ENCODE results near the gene SLC6A13.
"Not testable (repeated sequence)": the region's sequence is repeated elsewhere in the genome, so short reads cannot be mapped to it uniquely, and the experiment has no call there.

SLC6A13 gene

DNA sequence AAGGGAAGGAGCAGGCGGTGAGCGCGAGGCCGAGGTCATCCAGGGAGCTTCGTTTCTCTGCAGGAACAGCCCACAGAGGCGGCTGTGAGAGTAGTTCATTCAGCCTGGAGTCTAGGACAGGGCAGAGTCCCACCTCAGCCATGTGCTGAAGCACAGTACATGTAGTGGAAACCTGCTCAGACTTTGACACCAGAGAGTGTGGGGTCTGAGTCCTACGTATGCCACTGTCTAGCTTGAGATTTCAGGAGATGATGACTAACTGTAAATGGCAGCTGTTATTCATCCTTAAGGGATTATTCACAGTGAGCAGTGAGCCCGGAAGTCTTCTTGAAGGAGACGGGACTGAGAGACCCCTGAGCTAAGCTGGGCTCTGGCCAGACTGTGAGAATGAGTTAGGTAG lies 938 bp upstream of the SLC6A13 start:
- no peak for DNase-seq

DNA sequence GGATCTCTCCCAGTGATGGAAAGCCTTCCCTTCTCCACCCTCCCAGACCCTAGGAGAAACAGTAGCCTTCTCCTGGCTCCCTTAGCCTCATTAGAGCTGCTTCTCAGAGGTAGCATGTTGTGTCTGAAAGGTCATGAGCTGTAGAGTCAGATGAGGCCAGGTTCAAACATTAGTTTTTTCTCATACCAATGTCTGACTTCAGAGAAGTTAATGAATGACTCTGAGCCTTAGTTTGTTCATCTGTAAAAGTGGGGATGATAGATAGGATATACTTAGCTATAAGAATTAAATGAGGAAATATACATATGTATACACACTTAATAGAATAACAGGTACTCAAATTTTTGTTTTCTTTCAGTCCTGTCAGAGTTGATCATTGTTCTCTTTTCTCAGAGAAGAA lies 523 bp downstream of the SLC6A13 start:
- DNase-seq, result no peak

DNA sequence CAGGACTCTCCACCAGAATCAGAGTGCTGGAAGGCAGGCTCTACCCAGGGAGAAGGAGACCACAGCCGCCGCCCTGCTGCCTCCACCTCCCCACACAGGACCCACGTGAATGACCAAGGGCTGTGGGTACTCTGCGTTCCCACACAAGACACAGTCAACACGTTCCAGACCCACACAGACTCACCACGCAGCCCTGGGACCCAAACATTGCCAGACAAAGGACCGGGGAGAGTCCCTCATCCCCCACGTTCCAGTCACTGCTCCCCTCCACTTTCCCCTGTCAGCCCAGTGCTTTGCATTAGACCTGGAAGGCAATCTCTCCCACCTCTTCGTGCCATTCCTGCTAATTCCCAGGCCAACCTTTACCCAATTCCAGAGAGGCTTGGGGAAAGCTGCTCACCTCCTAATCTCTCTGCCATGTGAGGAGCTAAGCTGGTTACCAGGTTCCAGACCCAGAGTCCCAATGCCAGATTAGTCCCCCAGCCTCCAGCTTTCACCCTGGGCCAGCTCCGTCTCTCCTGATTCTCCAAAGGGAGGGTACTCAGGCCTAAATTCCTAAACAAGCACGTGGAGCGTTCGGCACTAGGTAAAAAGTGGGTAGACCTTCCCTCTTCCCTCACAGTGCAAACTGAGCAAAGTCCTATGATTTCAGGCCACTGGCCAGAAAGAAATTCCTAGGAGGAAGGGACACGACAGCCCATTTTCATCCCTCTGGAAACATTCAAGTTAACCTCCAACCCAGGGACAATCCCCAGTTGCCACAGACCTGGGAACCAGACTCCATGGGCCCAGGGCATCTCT lies 4.9 kb downstream of the SLC6A13 start:
- no peak for DNase-seq

DNA sequence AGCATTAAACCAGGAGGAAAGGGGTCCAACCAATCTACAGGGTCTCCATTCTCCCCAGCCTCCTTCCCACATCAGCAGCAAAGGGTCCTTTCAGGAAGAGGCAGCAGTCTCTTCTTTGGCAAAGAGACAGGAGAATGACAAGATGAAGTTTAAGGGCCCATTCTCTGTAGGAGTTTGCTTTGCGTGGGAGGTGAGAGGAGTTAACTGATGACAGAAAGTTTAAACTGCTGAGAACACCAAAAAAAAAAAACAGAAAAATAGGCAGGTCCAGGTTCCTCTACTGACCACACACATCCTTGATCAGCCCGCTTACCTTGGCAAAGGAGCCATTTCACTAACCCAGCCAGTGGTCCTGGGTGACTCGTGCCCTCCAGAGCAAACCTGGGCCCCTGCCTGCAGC lies 5.7 kb downstream of the SLC6A13 start:
- DNase-seq, result no peak

DNA sequence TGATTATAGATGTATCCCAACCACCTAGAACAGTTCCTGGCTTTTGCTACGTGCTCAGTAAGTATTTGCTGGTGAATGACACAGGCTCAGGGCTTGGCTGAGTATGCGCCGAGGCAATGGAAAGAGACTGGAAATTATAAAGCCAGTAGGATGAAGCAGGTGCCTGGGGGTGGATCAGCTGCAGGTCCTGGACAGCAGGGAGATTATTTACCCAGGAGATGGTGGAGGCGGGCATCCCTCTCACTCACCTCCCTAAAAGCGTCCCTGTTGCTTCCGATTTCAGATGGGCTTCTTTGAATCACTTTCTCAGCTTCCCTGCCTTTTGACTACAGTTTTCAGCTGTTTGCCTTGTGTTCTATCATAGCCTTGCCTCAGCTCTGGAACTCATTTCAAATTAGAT lies 6.4 kb downstream of the SLC6A13 start:
- no peak for DNase-seq

DNA sequence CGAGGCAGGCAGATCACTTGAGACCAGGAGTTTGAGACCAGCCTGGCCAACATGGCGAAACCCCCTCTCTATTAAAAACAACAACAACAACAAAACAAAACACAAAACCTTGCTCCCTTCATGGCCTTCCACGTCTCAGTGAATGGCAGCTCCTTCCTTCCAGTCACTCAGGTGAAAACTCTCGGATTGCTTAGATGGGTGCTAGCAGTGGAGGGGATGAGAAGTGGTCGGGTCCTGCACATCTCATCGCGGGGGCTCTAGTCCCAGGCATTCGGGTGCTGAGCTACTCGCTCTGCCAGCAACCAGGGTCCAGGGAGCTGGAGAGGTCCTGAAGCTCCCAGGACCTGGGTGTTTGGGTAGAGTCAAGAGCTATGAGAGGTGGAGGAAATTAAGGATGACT lies 7.7 kb downstream of the SLC6A13 start:
- no peak for DNase-seq

DNA sequence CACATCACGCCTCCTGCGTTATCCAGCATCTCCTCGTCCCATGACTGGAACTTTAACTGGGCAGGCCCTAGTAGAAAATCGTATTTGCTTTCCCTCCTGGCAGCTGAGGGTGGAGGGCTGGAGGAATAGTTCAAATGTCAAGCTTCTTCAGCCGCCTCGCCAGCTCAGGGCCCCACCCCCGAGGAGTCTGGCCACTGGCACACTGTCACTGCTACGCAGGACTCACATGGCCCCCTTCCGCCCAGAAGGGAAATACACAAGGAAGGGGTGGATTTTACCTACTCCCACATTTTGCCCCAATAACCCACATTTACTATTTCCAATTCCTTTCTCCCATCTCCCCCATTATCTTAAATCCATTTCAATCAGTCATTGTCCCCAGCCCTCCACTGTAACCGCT lies 8.6 kb downstream of the SLC6A13 start:
- no peak for DNase-seq

DNA sequence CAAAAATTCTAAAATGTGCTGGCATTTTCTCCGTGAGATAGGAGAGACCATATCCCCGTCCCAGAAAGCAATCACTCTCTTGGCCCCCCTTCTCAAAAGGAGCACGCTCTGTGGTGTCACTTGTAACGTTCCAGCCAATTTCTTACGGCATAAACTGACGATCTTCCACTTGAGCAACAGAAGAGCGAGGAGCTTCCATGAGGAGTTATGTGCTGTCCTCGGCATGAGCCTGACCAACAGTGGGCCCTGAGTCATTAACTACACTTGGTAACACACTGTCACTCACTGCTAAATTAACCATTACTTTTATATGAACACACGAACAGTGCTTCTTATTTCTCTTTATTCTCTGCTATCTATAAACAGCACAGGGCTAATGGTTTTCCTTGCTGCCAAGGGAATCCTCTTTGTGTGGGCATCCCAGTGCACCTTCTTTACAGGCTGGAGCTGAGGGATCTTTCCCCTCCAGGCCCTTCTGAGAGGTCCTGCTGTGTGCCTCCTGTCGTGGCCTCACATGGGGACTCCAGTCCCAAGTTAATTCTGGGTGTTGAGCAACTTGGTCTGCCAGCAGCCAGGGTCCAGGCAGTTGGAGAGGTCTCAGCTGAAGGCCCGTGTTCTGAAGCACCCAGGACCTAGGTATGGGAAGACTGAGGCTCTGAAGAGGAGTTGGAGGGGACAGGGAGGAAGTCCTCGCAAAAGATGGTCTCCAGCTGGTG lies 9.4 kb downstream of the SLC6A13 start:
- peak; percentile 36 for DNase-seq

DNA sequence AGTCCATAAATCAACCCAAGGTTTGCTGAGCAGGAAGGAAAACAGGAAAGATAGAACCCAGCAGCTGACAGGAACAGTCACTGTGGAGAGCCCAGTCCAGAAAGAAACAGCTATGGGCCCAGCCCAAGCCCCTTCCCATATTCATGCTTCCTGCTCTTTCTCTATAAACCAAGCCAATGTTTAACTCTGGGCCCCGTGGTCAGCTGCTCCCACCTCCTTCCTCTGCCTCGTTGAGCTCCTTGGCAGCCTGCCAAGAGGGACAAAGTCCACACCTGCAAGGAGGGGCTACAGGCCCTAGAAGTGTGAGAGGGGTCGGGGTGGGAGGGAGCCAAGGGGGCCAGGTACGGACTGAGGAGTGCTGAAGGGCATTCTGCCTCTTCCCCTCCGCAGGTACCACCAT lies 10.0 kb downstream of the SLC6A13 start:
- DNase-seq, result no peak

DNA sequence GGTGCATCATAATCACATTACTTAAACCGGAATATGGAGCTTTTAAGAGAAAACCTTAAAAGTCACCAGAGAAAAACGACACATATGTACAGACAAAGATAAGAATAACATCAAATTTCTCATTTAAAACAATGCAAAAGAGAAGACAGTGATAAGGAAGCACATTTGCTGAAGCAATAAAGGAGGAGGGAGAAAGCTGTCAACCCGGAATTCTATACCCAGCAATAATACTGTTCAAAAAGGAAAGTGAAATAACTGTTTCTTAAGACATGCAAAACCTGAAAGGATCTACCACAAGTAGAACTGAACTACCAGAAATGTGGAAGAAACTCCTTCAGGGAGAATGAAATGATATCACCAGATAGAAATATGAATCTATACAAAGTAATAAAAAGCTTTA lies 15.4 kb downstream of the SLC6A13 start:
- no peak for DNase-seq

DNA sequence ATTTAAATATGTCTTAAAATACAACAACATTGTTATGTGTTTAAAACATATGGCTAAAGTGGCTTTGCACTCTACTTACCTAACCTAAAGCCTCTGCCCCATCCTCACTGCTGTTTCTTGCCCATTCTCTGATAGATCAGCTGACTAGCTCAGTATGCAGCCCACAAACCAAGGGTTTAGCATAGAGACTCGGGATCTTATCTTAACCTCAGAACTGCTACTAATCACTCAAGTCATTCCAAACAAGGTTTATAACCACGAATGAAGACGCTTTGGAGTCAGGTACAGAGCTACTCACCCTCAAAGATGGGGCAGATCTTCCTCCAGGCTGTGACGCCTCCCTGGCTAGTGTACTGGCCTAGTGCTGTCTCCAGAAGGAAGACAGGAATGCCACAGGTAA lies 19.3 kb downstream of the SLC6A13 start:
- no peak for DNase-seq

DNA sequence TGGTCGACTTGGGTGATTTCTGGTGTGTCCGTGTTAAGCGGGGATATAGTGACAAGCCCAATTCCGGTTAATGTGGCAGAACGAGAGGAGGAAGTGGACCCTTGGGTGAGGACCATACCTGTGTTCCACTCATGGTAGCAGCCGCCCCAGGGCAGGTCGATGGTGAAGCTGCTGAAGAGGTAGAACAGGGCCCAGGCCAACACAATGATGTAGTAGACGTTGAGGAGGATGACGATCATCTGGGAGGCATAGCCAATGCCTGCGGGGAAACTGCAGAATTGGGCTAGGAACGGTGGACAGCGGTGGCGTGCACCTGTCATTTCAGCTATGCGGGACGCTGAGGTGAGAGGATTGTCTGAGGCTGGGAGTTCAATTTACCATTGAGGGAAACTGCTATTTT lies 20.1 kb downstream of the SLC6A13 start:
- no peak for DNase-seq

DNA sequence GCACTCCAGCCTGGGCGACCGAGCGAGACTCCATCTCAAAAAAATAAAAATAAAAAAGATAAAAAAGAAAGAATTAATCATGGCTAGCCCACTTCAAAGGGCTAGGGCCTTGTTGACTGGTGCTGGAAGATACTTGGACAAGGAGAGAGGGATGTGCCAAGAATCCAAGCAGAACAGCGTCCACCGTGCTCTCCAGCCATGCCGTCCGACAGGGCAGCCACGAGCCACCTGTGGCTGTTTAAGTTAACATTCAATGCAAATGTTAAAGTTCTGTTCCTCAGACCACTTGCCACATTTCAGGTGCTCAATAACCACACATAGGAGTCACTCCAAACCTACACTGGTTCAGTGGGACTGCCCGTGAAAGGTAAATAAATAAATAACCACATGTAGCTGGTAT lies 21.4 kb downstream of the SLC6A13 start:
- DNase-seq, result no peak

DNA sequence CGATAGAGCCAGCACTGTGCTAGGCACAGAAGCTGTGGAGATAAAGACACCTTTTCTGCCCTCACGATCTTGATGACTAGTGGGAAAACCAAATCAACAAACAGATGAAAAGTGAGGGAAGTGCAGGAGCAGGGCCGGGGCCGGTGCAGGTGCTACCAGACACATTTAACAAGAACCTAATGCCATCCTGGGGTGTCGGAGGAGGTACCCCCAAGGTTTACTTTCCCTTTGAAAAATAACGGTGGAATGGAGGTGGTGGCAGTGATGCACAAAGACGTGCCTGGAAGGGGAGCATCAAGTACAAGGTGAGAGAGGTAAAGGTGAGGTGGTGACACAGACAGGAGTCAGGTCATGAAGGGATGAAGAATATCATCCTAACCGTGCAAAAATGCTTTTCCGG lies 22.1 kb downstream of the SLC6A13 start:
- DNase-seq, result no peak

DNA sequence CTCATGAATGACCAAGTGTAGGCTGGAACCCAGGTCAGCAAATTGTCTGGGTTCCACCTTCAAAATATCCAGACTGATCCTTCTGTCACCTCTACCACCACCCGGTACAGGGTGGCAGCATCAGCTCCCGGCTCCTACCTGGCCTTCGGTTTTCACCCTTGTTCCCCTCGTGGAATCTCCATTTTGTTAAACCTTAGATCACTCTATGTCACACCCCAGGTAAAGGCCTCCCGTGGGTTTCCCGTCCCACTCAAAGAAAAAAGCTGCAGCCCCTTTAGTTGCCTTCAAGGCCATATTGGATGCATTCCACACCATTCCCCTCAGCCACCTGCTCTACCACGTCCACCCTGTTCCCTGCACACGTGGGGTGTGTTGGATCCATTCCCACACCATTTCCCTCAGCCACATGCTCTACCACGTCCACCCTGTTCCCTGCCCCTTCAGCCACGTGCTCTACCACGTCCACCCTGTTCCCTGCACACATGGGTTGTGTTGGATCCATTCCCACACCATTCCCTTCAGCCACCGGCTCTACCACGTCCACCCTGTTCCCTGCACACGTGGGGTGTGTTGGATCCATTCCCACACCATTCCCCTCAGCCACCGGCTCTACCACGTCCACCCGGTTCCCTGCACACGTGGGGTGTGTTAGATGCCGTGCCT lies 23.8 kb downstream of the SLC6A13 start:
- no peak for DNase-seq

DNA sequence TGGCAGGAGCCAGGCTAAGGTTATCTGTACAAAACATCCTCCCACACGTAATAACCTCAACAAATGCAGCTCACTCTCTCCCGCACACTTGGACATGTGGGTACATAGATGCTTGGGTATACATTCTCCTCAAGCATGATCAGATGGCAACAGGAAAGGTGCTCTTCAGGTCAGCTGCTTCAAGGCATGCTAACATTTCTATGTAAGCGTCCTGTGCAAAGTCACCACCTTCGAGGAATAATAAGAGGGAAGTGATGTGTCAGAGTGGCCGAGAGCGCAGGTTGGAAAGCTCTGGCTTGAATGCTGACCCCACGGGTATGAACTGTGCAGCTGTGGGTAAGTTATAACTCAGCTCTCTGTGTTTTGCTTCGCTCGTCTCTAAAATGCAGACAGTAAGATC lies 24.5 kb downstream of the SLC6A13 start:
- DNase-seq, result no peak

DNA sequence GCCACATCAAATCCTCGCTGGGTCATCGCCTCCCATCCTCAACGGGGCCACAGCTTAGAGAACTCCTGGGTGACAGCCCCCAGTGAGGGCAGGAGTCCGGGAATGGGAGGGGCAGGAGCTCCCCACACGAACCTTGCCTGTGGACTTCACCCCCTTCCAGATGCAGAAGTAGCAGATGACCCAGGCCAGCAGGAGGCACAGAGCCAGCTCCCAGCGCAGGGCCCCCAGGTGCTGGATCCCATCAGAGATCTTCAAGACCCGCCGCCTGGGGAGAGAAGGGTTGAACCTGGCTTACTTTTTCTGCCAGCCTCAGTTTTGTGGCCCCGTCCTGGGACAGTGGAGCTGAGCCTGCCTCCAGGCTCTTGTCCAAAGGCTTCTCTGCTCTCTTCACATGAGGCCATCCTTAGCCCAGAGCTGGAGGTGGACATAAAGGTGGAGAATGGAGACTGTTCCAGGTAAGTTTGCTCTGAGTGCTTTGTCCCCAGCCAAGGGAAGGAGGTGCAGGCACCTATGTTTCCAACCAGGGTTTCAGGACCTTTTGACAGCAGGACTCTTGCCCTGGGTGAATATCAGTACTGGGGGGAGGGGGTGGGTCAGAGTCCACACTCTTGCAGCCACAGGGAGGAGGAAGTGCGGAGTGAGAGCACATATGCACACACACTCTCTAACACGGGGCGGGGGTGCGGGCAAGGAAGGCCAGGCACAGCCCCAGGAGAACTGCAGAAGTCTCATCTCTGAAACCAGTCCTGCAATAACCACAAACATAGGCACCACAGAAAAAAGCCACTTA lies 25.4 kb downstream of the SLC6A13 start:
- no peak for DNase-seq

DNA sequence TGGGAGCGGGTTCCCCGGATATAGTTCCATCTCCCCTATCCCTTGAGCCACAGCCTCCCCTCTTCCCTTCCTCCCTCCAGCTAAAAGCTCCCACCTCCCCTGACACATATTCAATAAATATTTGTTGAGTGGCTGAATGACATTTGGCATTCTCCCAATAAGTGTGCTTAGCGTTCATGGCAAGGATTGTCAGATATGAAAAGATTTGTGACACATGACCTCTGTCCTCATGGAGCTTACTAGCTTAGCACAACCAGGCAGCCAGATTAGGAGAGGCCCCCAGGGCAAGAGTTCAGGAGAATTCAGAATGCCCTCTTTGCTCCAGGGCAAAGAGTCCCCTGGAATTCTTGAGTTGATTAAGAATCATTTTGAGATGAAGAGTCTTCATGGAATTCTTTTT lies 26.2 kb downstream of the SLC6A13 start:
- DNase-seq, result no peak

DNA sequence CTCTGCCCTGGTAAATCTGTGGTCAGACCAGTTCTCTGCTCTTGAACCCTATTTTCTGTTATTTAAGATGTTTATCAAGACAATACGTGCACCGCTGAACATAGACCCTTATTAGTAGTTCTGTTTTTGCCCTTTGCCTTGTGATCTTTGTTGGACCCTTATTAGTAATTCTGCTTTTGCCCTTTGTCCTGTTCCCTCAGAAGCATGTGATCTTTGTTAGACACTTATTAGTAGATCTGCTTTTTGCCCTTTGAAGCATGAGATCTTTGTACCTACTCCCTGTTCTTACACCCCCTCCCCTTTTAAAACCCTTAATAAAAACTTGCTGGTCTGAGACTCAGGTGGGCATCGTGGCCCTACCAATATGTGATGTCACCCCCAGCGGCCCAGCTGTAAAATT lies 26.7 kb downstream of the SLC6A13 start:
- not testable (repeated sequence) for DNase-seq

DNA sequence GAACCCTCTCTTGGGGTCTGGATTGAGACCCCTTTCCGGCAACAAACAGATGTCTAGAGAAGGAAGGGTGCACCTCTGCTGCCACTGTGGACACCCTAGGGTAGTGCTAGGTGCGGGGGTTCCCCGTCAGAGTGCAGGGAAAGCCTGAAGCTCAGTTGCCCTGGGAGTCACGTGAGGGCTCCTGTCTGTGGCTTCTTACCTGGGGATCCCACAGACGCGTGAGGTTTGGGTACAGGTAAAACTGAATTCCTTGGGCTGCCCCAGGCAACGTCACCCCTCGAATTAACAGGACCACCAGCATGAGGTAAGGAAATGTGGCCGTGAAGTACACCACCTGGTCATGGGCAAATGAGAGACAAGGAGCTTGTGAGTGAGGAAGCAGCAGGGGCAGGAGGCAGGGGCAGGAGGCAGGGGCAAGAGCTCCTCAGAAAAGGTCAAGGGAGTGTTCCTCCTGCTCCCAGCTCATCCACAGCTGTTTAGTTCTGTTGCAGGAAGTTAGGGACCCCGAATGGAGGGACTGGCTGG lies 27.7 kb downstream of the SLC6A13 start:
- no peak for DNase-seq

DNA sequence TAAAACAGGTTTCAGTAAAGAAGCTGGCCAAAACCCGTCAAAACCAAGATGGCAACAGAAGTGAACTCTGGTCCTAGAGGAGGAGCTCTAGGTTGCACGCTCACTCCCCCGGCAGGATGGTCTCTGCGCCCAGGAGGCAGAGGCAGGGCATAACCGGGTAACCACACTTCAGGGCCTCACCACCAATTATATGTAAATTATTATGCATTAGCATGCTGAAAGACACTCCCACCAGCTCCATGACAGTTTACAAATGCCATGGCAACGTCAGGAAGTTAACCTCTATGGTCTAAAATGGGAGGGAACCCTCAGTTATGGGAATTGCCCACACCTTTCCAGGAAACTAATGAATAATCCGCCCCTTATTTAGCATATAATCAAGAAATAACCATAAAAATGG lies 28.6 kb downstream of the SLC6A13 start:
- no peak for DNase-seq

DNA sequence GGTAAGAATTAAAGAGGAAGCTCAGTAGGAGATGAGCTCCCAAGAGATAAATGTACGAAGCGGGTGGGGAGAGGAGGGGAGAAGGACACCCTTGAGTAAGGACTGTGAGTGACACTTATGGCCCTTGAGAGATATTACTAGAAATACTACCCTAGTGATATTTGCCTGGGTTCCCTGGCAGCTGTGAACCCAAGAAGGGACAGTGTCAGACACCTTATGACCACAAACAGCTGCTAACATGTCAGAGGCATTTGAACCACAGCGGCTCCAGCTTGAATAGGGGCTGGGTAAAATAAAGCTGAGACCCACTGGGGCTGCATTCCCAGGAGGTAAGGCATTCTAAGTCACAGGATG lies 29.0 kb downstream of the SLC6A13 start:
- no peak for DNase-seq

Measured in DMS79 treated with DMSO at 0.1 percent for 48 hours (cell line).